Activated gamma-delta T cell treated with Interleukin-2 at 50 U/mL for 16 hours (primary cell): ENCODE measurements around the gene MS4A6A.

Experiments used
- DNase-seq: peaks from one replicate; pipeline ENCODE4 v3.0.0-alpha.2; 2020

The MS4A6A gene

GRCh38 chr11:60127311-60127811 is 55.5 kb downstream of the MS4A6A start:
- no peak for DNase-seq

- no peak for DNase-seq
Observed at GRCh38 chr11:60125956-60126585, 56.8 kb downstream of the MS4A6A start.

- DNase-seq = no peak
Observed at GRCh38 chr11:60124802-60125432, 58.0 kb downstream of the MS4A6A start.
